Adrenal gland (tissue), 12 donors: Measurements from ENCODE around the gene PPP1R14C. TPM values are rescaled to one million over a fixed set of nuclear protein-coding genes. Genes with fewer than 3 reads are reported as not detected.

ENCODE experiments used
- DNase-seq, 7 donors: peaks; one replicate each; pipeline ENCODE4 v3.0.0-alpha.2; 2019 to 2020
- H3K27ac ChIP-seq, 5 donors: fragments of 200-600 bp; sonication (generic) in 4 of 5; 1 replicate in 3 of 5; 2 replicates in 2 of 5; pipeline versions ENCODE4 v1.5.1 to v1.8.0; 2016 to 2020; ENCODE audit warnings: mild to moderate bottlenecking in 1 of 5
- H3K27me3 ChIP-seq: fragments of 200-600 bp; 2 replicates; pipeline ENCODE4 v1.8.0; 2021
- H3K36me3 ChIP-seq, 2 donors: fragments of 200-600 bp; replicated peaks in 1 of 2; 1 replicate in 1 of 2; 2 replicates in 1 of 2; pipeline versions ENCODE4 v1.5.1 to v1.8.0; 2018 to 2022
- H3K4me1 ChIP-seq, 2 donors: fragments of 200-600 bp; replicated peaks in 1 of 2; 1 replicate in 1 of 2; 2 replicates in 1 of 2; pipeline versions ENCODE4 v1.5.1 to v1.8.0; 2018 to 2021
- H3K4me3 ChIP-seq, 4 donors: fragments of 200-600 bp; sonication (generic) in 3 of 4; one replicate each; pipeline ENCODE4 v1.5.1; 2016 to 2018
- H3K9me3 ChIP-seq, 3 donors: fragments of 200-600 bp; sonication (generic) in 1 of 3; replicated peaks in 1 of 3; 1 replicate in 2 of 3; 2 replicates in 1 of 3; pipeline versions ENCODE4 v1.5.1 to v1.8.0; 2016 to 2021
- CTCF ChIP-seq, 6 experiments: fragments of 450-650 bp in 4 of 6; fragments of 200-600 bp in 2 of 6; sonication (generic) in 1 of 6; IDR thresholded peaks; 1 replicate in 5 of 6; 2 replicates in 1 of 6; pipeline versions ENCODE4 v1.5.1 to v1.8.0; 2016 to 2021; ENCODE audit warnings: antibody characterized with exemption in 6 of 6, mild to moderate bottlenecking in 2 of 6, moderate library complexity in 1 of 6
- POLR2A ChIP-seq, 2 donors: fragments of 450-650 bp; IDR thresholded peaks; one replicate each; pipeline ENCODE4 v1.6.1; 2017; ENCODE audit warnings: antibody characterized with exemption in 2 of 2, mild to moderate bottlenecking in 2 of 2, moderate library complexity in 1 of 2
- WGBS, 4 donors: extraction: QIAGEN DNeasy Blood & Tissue Kit in 2 of 4; methylation state at CpG; one replicate each; pipeline versions ENCODE4 v1.1.5 to v1.1.7; 2013 to 2017; 5-methylcytosine and 5-hydroxymethylcytosine counted together
- intact Hi-C, 2 donors: fragments of 100-400 bp; cut with DNase I; formaldehyde crosslinking; loops; one replicate each; pipeline versions ENCODE4 v1.14.1 to v1.15.0; 2022 to 2023
- polyA plus RNA-seq, 3 donors: library from polyadenylated mRNA; stranded (reverse); fragments of 200-250 nt in 2 of 3; fragments of 350-450 nt in 1 of 3; fragmentation: Illumina TruSeq in 1 of 3; extraction: RNeasy Lipid Tissue Mini Kit (QIAGEN cat#74804) in 1 of 3; gene quantifications; one replicate each; pipeline ENCODE4 v1.2.3, GENCODE V29; 2013 to 2014
- total RNA-seq, 9 donors: library from RNA; depleted of rRNA in 4 of 9; stranded (reverse); fragments of >200 nt in 4 of 9; fragments of 120-200 nt in 1 of 9; fragmentation: NEBNext Ultra II Directional in 1 of 9; extraction: Animal tissue kit (Norgen Biotek cat#: 25700) in 1 of 9; gene quantifications; one replicate each; pipeline versions ENCODE4 v1.1.0 to v1.2.4, GENCODE V29; 2013 to 2023
- donor health status: healthy with polysubstance abuse.
- donor health status: Bipolar disorder and iron deficiency.
- donor health status: DM: yes; HTN: yes; CAD: no.
- donor health status: DM: no; HTN: no; CAD: no.
- donor health status: DM: no; HTN: no; CAD: no.
- donor health status: DM: yes; HTN: yes; CAD: no.

PPP1R14C gene
- total and polyA plus RNA-seq, 12 donors, result 0.11 to 0.46 (median 0.17) TPM; not detected in 5

- TF ChIP-seq POLR2A (IDR thresholded peaks at IDR 0.05), result no peak
- TF ChIP-seq CTCF (IDR thresholded peaks at IDR 0.05), result no peak
- H3K4me1 ChIP-seq, result no peaks in the 10 kb centered on the region
- H3K36me3 ChIP-seq, result no peaks in the 10 kb centered on the region
- 62 to 74% (median 70%) methylated on average over 10 of the region's 10 CpGs for WGBS, 4 donors
- no peak for DNase-seq
- intact Hi-C loops, result no loop called here
- no peak overlapping the region for H3K4me3 ChIP-seq
- no peaks in the 10 kb centered on the region for H3K27me3 ChIP-seq
- H3K9me3 ChIP-seq, result no peaks in the 10 kb centered on the region
- no peak overlapping the region for H3K27ac ChIP-seq
Observed at GRCh38 chr6:150290429-150290828, 147.6 kb downstream of the PPP1R14C start.

GRCh38 chr6:150291968-150292710, 149.3 kb downstream of the PPP1R14C start:
- no peak for DNase-seq
- intact Hi-C loops, result no loop called here
- H3K36me3 ChIP-seq, result no peaks in the 10 kb centered on the region
- H3K4me1 ChIP-seq, result no peaks in the 10 kb centered on the region
- WGBS, 4 donors, result 80 to 86% (median 82%) methylated on average over 10 of the region's 10 CpGs
- no peaks in the 10 kb centered on the region for H3K27me3 ChIP-seq
- no peak overlapping the region for H3K4me3 ChIP-seq
- TF ChIP-seq CTCF (IDR thresholded peaks at IDR 0.05) (no peak), POLR2A (IDR thresholded peaks at IDR 0.05) (no peak)
- no peak overlapping the region for H3K27ac ChIP-seq
- peaks cover 0 to under 1% (median 0%) of the 10 kb centered on the region in 3 donors for H3K9me3 ChIP-seq

DNA sequence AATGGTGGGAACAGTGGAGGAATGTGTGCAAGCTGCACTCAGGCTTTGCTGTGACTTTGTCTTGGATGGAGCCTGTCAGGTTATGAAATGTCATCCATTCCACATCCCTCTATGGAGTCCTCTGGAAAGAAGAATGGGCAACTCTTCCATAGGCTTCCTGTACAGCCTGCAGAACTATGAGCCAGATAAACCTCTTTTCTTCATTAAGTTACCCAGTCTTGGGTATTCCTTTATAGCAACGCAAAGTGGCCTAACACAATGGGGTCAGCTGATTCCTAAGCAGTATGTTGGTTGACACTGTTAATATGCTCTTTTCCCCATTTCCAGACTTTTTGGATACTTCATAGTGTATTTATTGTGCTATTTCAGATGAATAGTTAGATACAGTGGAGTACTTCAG, 150.2 kb downstream of the PPP1R14C start:
- H3K27ac ChIP-seq, result no peak overlapping the region
- H3K4me3 ChIP-seq, result no peak overlapping the region
- no peaks in the 10 kb centered on the region for H3K27me3 ChIP-seq
- DNase-seq, result no peak
- 96 to 100% (median 98%) methylated on average over 1 of the region's 1 CpG for WGBS, 4 donors
- intact Hi-C loops, result no loop called here
- H3K4me1 ChIP-seq, result no peaks in the 10 kb centered on the region
- TF ChIP-seq CTCF (IDR thresholded peaks at IDR 0.05) (no peak), POLR2A (IDR thresholded peaks at IDR 0.05) (no peak)
- H3K9me3 ChIP-seq, result peaks cover 0 to 4% (median 0%) of the 10 kb centered on the region in 3 donors
- H3K36me3 ChIP-seq, result no peaks in the 10 kb centered on the region

DNA sequence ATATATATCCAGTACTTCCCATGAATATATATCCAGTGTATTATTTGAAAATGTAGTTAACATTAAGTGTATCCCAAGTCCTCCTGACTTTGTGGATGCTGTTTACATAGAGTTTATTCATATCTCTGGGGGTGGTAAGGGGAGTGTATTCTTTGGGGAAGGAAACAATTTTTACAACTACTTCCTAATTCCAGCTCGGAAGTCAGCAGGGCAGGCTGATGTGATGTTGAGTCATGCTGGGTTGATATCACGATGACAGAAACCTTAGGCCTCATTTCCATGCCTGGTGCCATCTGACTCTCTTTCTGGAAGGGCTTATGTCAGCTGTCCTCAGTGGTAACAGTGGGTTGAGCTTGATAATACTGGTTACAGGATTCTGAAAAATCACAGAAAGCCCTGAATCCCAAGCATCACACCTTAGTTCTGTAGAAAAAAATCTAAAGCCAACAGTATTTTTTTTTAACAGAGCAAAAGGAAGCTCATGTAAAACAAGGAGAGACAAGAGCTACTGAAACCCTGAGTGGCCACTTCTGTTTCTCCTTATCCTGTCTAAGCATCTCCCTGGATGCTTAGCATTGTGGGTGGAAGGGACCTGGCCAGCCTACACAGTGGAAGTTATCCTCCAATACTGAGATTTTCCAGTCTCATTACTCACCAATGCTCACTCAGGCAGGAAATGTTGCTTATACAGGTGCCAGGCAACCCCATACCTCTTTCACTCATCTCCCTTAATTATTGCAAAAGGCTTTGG, 150.8 kb downstream of the PPP1R14C start:
- H3K9me3 ChIP-seq, result peaks cover 0 to 4% (median 0%) of the 10 kb centered on the region in 3 donors
- no peaks in the 10 kb centered on the region for H3K36me3 ChIP-seq
- DNase-seq, result peak in 3 of 7 donors; percentile 16 to 23 (median 16)
- 33 to 42% (median 38%) methylated on average over 2 of the region's 2 CpGs for WGBS, 4 donors
- no peaks in the 10 kb centered on the region for H3K4me1 ChIP-seq
- intact Hi-C loops, result no loop called here
- no peaks in the 10 kb centered on the region for H3K27me3 ChIP-seq
- H3K27ac ChIP-seq, result no peak overlapping the region
- H3K4me3 ChIP-seq, result no peak overlapping the region
- TF ChIP-seq POLR2A (IDR thresholded peaks at IDR 0.05), result no peak
- no peak for TF ChIP-seq CTCF (IDR thresholded peaks at IDR 0.05)
